ENCODE data around the gene UBAC2.
A peak's percentile ranks its signal among the peaks of the same experiment; 100 is the strongest.
"Not testable (repeated sequence)": the region's sequence is repeated elsewhere in the genome, so short reads cannot be mapped to it uniquely, and the experiment has no call there.

The UBAC2 gene

DNA sequence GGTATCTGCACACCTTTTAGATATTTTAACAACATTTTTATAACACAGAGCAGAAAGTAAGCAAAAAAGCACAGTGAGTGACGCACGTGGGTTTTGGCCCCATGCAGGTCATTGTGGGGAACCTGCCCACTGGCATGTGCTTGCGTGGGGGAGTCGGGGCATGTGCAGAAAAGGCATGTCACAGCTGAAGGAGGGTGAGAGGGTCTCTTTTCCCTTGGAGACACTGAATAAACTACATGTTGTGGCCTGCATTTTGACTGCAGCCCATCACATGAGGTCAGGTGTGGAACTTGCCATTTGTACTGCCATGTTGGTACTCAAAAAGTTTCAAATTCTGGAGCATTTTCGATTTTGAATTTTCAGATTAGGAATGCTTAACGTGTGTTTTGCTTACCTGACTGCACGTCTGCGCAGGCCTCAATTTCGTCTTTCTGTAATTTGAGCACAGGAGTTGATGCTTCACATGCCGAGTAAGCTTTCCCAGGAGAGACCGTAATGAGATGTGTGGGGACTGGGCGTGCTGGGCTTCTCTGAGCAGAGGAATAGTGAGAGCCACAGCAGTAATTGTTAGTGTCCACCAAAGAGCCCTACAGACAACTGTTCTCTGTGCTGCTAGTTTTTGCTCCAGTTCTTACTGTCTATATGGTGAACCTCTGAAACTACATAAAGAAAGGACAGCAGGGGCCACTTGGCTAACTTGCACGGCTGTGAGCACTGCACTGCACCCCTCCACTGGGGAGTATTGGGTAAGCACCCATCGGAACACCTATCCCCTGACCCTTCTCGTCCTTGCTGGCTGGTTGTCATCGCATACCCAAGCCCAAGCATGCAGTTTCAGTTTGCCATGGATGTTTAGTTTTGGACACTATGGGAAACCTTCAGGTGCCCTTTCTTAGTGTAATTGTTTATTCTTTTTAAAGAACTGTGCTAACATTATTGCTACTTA is 179.5 kb downstream of the UBAC2 start:
- DNase-seq (no peak), ATAC-seq (replicated peaks) (no peak)
- H3K9me3 Mint-ChIP-seq: no peaks in the 10 kb centered on the region
- H3K4me1 Mint-ChIP-seq: peaks cover 63 to 99% of the 10 kb centered on the region in 2 donors
- H3K27ac Mint-ChIP-seq: peak overlapping the region; percentile 85
- H3K4me3 Mint-ChIP-seq: peak overlapping the region in 1 of 2 donors; percentile 54
- no peaks in the 10 kb centered on the region for H3K27me3 Mint-ChIP-seq
- H3K36me3 Mint-ChIP-seq: peaks cover 38 to 67% of the 10 kb centered on the region in 2 donors

GRCh38 chr13:99380921-99381645 is 180.4 kb downstream of the UBAC2 start:
- Mint-ChIP-seq H3K36me3 (peaks cover 44 to 76% of the 10 kb centered on the region in 2 donors), H3K27ac (peak overlapping the region; percentile 88), H3K4me3 (no peak overlapping the region), H3K9me3 (no peaks in the 10 kb centered on the region), H3K27me3 (no peaks in the 10 kb centered on the region), H3K4me1 (peaks cover 67 to 97% of the 10 kb centered on the region in 2 donors)
- ATAC-seq (replicated peaks): peak; percentile 13 to 24
- no peak for DNase-seq

DNA sequence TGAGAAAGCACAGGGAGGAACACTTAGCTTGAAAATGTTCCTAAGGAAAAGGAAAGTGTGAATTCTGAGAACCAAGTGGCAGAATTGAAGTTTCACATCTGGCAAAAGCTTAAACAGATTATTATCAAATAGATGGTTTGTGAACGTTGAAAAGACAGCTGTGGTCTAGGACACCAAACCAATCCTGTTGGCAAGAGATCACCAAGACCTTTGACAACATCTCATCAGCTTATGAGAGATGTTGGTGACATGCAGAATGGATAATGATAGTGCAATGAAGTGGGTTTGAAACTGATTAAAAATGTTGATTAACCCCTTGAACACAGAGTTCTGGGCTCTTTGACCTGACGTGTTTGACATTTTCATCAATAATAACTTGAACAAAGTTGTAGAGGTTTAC is 181.1 kb downstream of the UBAC2 start:
- Mint-ChIP-seq H3K4me1 (peaks cover 63 to 97% of the 10 kb centered on the region in 2 donors), H3K27me3 (no peaks in the 10 kb centered on the region), H3K4me3 (no peak overlapping the region), H3K9me3 (no peaks in the 10 kb centered on the region), H3K27ac (peak overlapping the region; percentile 88), H3K36me3 (peaks cover 44 to 71% of the 10 kb centered on the region in 2 donors)
- ATAC-seq (replicated peaks): no peak
- DNase-seq: no peak

- ATAC-seq (replicated peaks): peak; percentile 26 to 61
- Mint-ChIP-seq H3K27me3 (no peaks in the 10 kb centered on the region), H3K4me1 (peaks cover 63 to 97% of the 10 kb centered on the region in 2 donors), H3K4me3 (peak overlapping the region; percentile 7 to 46), H3K9me3 (no peaks in the 10 kb centered on the region), H3K27ac (peak overlapping the region; percentile 86), H3K36me3 (peaks cover 44 to 69% of the 10 kb centered on the region in 2 donors)
- DNase-seq: no peak
These were observed 181.9 kb downstream of the UBAC2 start for GRCh38 chr13:99382428-99383133.

GRCh38 chr13:99383511-99383921 is 182.9 kb downstream of the UBAC2 start:
- H3K36me3 Mint-ChIP-seq: peaks cover 39 to 69% of the 10 kb centered on the region in 2 donors
- H3K27ac Mint-ChIP-seq: peak overlapping the region; percentile 48
- H3K4me3 Mint-ChIP-seq: peak overlapping the region; percentile 31 to 51
- DNase-seq (no peak), ATAC-seq (replicated peaks) (no peak)
- H3K27me3 Mint-ChIP-seq: no peaks in the 10 kb centered on the region
- peaks cover 65 to 98% of the 10 kb centered on the region in 2 donors for H3K4me1 Mint-ChIP-seq
- H3K9me3 Mint-ChIP-seq: peaks cover 0 to 3% of the 10 kb centered on the region in 2 donors

DNA sequence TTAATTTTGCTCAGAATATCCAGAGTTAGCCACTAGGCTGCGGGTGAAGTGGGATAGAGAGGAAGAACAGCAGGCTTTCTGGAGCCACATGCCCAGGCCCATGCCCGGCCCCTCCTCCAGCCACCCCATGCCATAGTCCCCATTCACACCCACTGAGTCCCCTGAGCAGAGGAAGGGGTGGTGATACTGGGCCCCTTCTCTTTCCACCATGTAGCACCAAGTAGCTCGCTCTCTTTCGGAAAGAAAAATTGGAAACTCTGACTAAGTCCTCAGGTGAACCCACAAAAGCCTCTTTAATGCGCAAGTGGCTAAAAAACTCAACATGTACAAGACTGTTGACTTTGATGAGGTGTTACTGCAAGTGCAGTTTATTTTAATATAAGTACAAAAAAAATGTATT is 183.3 kb downstream of the UBAC2 start:
- Mint-ChIP-seq H3K9me3 (peaks cover 0 to 3% of the 10 kb centered on the region in 2 donors), H3K4me3 (peak overlapping the region in 1 of 2 donors; percentile 31), H3K27ac (peak overlapping the region; percentile 48), H3K36me3 (peaks cover 37 to 65% of the 10 kb centered on the region in 2 donors), H3K4me1 (peaks cover 67 to 95% of the 10 kb centered on the region in 2 donors), H3K27me3 (no peaks in the 10 kb centered on the region)
- ATAC-seq (replicated peaks) (no peak), DNase-seq (no peak)

DNA sequence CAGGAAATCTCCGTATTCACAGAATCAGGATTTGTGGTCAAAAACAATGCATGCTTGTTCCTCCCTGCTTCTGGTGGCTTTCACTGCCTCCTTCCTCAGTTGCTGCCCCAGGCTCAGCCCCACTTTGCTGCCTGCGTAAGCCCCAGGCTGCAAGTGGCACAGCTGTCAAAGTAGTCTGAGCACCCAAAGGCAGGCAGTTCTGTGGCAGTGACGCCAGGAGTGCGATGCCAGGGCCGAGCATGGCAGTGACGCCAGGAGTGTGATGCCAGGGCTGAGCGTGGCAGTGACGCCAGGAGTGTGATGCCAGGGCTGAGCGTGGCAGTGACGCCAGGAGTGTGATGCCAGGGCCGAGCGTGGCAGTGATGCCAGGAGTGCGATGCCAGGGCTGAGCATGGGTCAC is 183.8 kb downstream of the UBAC2 start:
- Mint-ChIP-seq H3K36me3 (peaks cover 34 to 64% of the 10 kb centered on the region in 2 donors), H3K27ac (no peak overlapping the region), H3K27me3 (no peaks in the 10 kb centered on the region), H3K4me3 (no peak overlapping the region), H3K4me1 (peaks cover 64 to 94% of the 10 kb centered on the region in 2 donors), H3K9me3 (peaks cover 0 to 3% of the 10 kb centered on the region in 2 donors)
- DNase-seq (no peak), ATAC-seq (replicated peaks) (no peak)

- Mint-ChIP-seq H3K4me1 (peaks cover 61 to 94% of the 10 kb centered on the region in 2 donors), H3K27me3 (no peaks in the 10 kb centered on the region), H3K36me3 (peaks cover 34 to 59% of the 10 kb centered on the region in 2 donors), H3K9me3 (peaks cover 0 to 3% of the 10 kb centered on the region in 2 donors), H3K27ac (no peak overlapping the region), H3K4me3 (no peak overlapping the region)
- DNase-seq (no peak), ATAC-seq (replicated peaks) (no peak)
These were observed 184.5 kb downstream of the UBAC2 start for GRCh38 chr13:99385161-99385560.

GRCh38 chr13:99385940-99386339 is 185.3 kb downstream of the UBAC2 start:
- peak overlapping the region; percentile 37 for H3K27ac Mint-ChIP-seq
- H3K36me3 Mint-ChIP-seq: peaks cover 32 to 53% of the 10 kb centered on the region in 2 donors
- DNase-seq (no peak), ATAC-seq (replicated peaks) (no peak)
- no peaks in the 10 kb centered on the region for H3K27me3 Mint-ChIP-seq
- H3K9me3 Mint-ChIP-seq: peaks cover 0 to 3% of the 10 kb centered on the region in 2 donors
- peaks cover 60 to 94% of the 10 kb centered on the region in 2 donors for H3K4me1 Mint-ChIP-seq
- no peak overlapping the region for H3K4me3 Mint-ChIP-seq

GRCh38 chr13:99386495-99386894 is 185.8 kb downstream of the UBAC2 start:
- Mint-ChIP-seq H3K4me1 (peaks cover 55 to 90% of the 10 kb centered on the region in 2 donors), H3K9me3 (peaks cover 0 to 3% of the 10 kb centered on the region in 2 donors), H3K4me3 (no peak overlapping the region), H3K27me3 (no peaks in the 10 kb centered on the region), H3K36me3 (peaks cover 26 to 48% of the 10 kb centered on the region in 2 donors), H3K27ac (peak overlapping the region; percentile 89)
- no peak for DNase-seq
- no peak for ATAC-seq (replicated peaks)

DNA sequence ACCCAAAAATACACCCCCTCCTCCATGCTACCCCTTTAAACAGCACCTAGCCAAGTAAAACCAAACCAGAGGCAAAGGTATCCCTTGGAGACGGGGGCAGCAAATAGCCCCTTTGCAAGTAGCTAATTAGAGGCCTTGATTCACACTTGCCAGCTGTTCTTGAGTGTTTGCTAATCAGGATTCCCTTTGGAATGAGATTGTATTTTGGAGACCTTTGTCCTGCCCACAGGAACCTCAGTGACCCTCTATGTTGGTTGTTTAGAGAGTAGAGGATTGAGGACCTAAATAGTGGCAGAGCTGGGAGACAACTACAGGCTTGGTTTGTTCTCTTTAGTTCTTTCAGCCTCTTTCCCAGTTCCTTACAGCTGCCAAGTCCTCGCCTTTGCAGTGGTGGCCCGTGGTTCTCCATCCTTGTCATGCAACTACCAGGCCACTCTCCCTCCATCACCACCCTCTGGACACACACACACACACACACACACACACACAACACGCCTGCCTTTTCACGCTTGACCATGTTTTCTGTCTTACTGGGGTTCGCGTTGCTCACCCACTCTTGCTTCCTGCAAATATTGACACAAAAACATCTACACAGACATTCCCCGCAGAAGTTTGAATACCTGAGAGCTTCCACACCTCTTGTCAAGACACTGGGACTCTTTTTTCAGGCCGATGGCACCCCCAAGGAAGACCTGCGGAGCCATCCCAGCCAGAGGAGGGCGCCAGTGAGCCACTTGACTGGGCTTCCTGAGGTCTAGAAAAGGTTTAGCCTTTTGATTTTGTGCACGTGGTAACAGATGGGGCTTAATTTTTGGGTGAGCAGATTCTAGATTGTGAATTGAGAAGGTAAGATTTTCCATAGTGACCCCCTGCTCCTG is 186.5 kb downstream of the UBAC2 start:
- Mint-ChIP-seq H3K4me1 (peaks cover 49 to 87% of the 10 kb centered on the region in 2 donors), H3K27ac (peak overlapping the region; percentile 89), H3K4me3 (no peak overlapping the region), H3K9me3 (peaks cover 0 to 3% of the 10 kb centered on the region in 2 donors), H3K36me3 (peaks cover 23 to 41% of the 10 kb centered on the region in 2 donors), H3K27me3 (no peaks in the 10 kb centered on the region)
- DNase-seq (peak; percentile 71), ATAC-seq (replicated peaks) (peak; percentile 82 to 84)

DNA sequence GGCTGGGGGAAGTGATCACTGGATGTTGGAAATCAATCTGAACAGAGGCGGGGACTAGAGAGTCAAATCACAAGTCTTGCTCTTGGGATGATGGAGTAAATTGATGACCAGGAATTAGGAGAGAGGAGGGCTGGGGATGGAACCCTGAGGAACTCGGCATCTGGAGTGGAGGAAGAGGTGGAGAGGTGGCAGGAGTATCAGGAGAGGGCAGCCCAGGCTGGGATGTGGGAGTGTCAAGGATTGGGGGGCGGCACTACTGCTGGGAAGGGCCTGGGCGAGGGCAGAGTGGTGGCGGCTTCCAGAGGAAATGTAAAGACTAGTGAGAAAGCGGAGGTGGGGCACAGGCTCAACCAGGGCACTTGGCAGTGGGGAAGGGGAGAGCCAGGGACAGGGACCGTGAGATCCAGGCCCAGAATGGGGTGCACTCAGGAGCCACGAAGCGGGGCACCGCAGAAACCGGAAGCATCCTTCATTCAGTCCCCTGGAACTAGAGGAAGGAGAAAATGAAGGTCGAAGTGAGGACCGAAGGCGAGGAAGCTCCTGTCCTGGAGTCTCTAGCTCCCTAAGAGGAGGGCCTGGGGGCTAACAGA is 187.8 kb downstream of the UBAC2 start:
- DNase-seq (no peak), ATAC-seq (replicated peaks) (no peak)
- Mint-ChIP-seq H3K4me3 (no peak overlapping the region), H3K27ac (peak overlapping the region; percentile 92), H3K27me3 (no peaks in the 10 kb centered on the region), H3K9me3 (peaks cover 0 to 3% of the 10 kb centered on the region in 2 donors), H3K4me1 (peaks cover 41 to 85% of the 10 kb centered on the region in 2 donors), H3K36me3 (peaks cover 23 to 36% of the 10 kb centered on the region in 2 donors)

DNA sequence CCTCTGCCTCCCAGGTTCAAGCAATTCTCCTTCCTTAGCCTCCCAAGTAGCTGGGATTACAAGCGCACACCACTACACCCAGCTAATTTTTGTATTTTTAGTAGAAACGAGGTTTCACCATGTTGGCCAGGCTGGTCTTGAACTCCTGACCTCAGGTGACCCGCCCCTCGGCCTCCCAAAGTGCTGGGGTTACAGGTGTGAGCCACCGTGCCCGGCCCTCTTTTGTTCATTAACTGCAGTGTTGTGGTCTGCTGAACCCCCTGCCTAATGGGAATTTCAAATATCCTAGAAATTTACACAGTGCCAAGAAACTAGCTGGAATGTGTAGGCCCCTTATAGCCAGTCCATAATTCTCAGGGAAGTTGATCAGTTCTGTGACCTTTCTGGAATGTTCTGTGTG is 188.4 kb downstream of the UBAC2 start:
- not testable (repeated sequence) for H3K27me3 Mint-ChIP-seq; H3K9me3 Mint-ChIP-seq; H3K4me3 Mint-ChIP-seq; DNase-seq; ATAC-seq (replicated peaks)
- H3K27ac Mint-ChIP-seq: peak overlapping the region; percentile 51
- peaks cover 23 to 38% of the 10 kb centered on the region in 2 donors for H3K36me3 Mint-ChIP-seq
- peaks cover 43 to 85% of the 10 kb centered on the region in 2 donors for H3K4me1 Mint-ChIP-seq

Measured in stimulated activated naive B cell treated with anti-CD40 and anti-IgM and Interleukin-4, amounts not matched to agents 10 μg/mL and 1 μg/mL and 100 μg/mL, for 72 hours (primary cell).